Activated effector memory CD4-positive, alpha-beta T cell treated with Interleukin-2 at 50 U/mL for 16 hours (primary cell): ENCODE data around the gene NR6A1.
A peak's percentile ranks its signal among the peaks of the same experiment; 100 is the strongest.
"Not testable (repeated sequence)": the region's sequence is repeated elsewhere in the genome, so short reads cannot be mapped to it uniquely, and the experiment has no call there.

Experiments used
- DNase-seq: peaks from one replicate; pipeline ENCODE4 v3.0.0-alpha.2; 2020

NR6A1 gene

GRCh38 chr9:124774129-124774978 is 3.2 kb upstream of the NR6A1 start:
- peak; percentile 68 for DNase-seq

- no peak for DNase-seq
These were observed 2.5 kb upstream of the NR6A1 start for GRCh38 chr9:124773473-124774128.

GRCh38 chr9:124772877-124773276 is 1.8 kb upstream of the NR6A1 start:
- not testable (repeated sequence) for DNase-seq

- no peak for DNase-seq
These were observed 962 bp upstream of the NR6A1 start for GRCh38 chr9:124771867-124772679.

GRCh38 chr9:124770359-124771020 is 621 bp downstream of the NR6A1 start:
- DNase-seq: no peak

- DNase-seq: no peak
These were observed 1.4 kb downstream of the NR6A1 start for GRCh38 chr9:124769549-124770358.

- DNase-seq: no peak
These were observed 2.2 kb downstream of the NR6A1 start for GRCh38 chr9:124768750-124769548.

GRCh38 chr9:124768334-124768733 is 2.8 kb downstream of the NR6A1 start:
- DNase-seq: no peak

GRCh38 chr9:124767821-124768220 is 3.3 kb downstream of the NR6A1 start:
- DNase-seq: no peak

- DNase-seq: no peak
These were observed 4.1 kb downstream of the NR6A1 start for GRCh38 chr9:124766815-124767554.

GRCh38 chr9:124766326-124766725 is 4.8 kb downstream of the NR6A1 start:
- DNase-seq: no peak

- no peak for DNase-seq
These were observed 5.7 kb downstream of the NR6A1 start for GRCh38 chr9:124765439-124765835.

- DNase-seq: no peak
These were observed 6.2 kb downstream of the NR6A1 start for GRCh38 chr9:124764774-124765438.

- DNase-seq: no peak
These were observed 8.5 kb downstream of the NR6A1 start for GRCh38 chr9:124762633-124763032.

- DNase-seq: no peak
These were observed 9.4 kb downstream of the NR6A1 start for GRCh38 chr9:124761710-124762109.

- no peak for DNase-seq
These were observed 9.9 kb downstream of the NR6A1 start for GRCh38 chr9:124761196-124761595.

- DNase-seq: no peak
These were observed 10.4 kb downstream of the NR6A1 start for GRCh38 chr9:124760719-124761118.

- DNase-seq: no peak
These were observed 11.8 kb downstream of the NR6A1 start for GRCh38 chr9:124759327-124759726.

- no peak for DNase-seq
These were observed 12.4 kb downstream of the NR6A1 start for GRCh38 chr9:124758691-124759090.

- DNase-seq: no peak
These were observed 13.1 kb downstream of the NR6A1 start for GRCh38 chr9:124758061-124758460.
